OCI-LY1 (cell line): Measurements from ENCODE around the gene ID2.

Experiments used
- EZH2 ChIP-seq: fragments of 200-600 bp; sonication (generic), shearing (Covaris generic); IDR thresholded peaks from 2 replicates; pipeline ENCODE4 v1.8.0; 2017; ENCODE audit warnings: borderline replicate concordance, mixed run types, mild to moderate bottlenecking, antibody characterized with exemption, low read length, moderate library complexity, mixed read lengths
- TF ChIP-seq, protein P1 (sequence below): fragments of 200-600 bp; sonication (generic), shearing (Covaris generic); IDR thresholded peaks from 2 replicates; pipeline ENCODE4 v1.5.1; 2017; ENCODE audit warnings: mild to moderate bottlenecking, antibody characterized with exemption, low read length, moderate library complexity, mixed read lengths

DNA sequence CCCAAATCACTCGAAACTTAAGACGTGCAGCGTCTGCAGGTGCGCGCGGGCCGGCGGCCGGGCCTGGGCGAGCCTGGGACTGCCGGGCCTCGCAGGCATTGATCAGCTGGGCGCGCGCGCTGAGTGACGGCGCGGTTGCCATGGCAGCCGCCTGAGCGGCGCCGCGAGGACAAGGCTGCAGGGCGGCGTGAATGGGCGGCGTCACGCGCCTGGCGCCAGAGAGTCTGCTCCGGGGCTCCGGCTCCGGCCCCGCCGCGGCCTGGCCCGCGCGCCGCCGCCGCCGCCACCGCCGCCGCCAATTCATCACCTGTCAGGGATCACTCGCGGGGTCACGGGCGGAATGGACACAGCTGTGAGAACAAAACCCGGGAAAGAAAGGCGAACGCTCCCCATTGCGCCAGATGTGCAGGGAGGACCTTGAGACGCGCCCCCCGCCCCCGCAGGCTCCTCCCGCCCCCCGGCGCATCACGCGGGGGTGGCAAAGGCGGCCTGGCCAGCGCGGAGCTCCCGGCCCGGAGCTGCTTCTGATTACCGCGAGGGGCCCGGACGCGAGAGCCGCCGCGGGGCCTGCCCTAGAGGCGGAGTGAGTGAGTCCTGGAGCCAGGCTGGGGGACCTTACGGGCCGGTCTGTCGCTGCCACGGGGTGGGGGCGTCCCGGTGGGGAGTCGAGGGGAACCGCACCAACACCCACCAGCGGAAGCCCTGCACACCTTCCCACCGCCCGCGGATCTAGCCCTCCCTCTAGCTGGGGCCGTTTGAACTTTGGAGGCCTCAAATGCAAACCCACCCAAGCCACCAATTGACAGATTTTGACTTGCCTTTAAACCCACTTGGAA, 2.9 kb upstream of the ID2 start:
- TF ChIP-seq, protein P1, sequence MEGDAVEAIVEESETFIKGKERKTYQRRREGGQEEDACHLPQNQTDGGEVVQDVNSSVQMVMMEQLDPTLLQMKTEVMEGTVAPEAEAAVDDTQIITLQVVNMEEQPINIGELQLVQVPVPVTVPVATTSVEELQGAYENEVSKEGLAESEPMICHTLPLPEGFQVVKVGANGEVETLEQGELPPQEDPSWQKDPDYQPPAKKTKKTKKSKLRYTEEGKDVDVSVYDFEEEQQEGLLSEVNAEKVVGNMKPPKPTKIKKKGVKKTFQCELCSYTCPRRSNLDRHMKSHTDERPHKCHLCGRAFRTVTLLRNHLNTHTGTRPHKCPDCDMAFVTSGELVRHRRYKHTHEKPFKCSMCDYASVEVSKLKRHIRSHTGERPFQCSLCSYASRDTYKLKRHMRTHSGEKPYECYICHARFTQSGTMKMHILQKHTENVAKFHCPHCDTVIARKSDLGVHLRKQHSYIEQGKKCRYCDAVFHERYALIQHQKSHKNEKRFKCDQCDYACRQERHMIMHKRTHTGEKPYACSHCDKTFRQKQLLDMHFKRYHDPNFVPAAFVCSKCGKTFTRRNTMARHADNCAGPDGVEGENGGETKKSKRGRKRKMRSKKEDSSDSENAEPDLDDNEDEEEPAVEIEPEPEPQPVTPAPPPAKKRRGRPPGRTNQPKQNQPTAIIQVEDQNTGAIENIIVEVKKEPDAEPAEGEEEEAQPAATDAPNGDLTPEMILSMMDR: no peak; the same call in 1 of the 2 replicates
- TF ChIP-seq EZH2: no peak
